Ramos (cell line): Measurements from ENCODE around the gene B9D1.

ENCODE experiments used
- in situ Hi-C: fragments of 300-500 bp; cut with MboI; formaldehyde crosslinking; loops from one replicate; pipeline ENCODE4 v1.14.3; 2022; ENCODE audit warnings: low sequenced_read_pairs; ENCODE audit not compliant: unreplicated experiment

Gene B9D1

GRCh38 chr17:19377602-19378415, 15.3 kb upstream of the B9D1 start:
- in situ Hi-C loops, result no loop called here

- in situ Hi-C loops, result no loop called here
Measured at GRCh38 chr17:19376811-19377210, 14.3 kb upstream of the B9D1 start.

DNA sequence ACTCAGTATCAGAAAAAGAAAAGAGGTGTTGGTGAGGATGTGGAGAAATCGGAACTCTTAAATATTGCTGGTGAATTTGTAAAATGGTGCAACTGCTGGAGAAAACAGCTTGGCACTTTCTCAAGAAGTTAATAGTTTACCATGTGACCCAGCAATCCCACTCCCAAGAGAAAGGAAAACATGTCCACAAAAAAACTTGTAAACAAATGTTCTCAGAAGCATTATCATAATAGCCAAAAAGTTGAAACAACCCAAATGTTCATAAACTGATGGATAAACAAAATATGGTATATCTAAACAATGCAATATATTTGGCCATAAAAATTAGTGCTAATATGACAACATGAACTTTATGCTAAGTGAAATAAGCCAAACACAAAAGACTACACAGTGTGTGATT, 13.2 kb upstream of the B9D1 start:
- in situ Hi-C loops, result no loop called here

DNA sequence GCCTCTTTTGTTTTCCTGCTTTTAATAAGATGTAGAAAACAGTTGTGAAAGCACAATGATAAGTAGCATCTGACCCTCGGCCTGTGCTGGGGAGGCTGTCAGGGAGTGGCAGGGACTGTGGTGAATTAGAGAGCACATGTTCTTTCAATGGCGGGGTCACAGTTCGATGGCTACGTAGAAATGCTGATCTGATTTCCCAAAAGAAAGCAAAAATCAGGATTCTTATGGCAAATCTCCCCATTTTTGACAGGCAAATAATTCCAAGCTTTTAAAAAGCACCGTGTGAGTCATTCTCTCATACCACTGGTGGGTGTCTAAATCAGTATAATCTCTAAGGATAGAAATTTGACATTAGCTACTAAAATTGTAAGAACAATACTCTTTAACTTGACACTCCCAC, 11.6 kb upstream of the B9D1 start:
- in situ Hi-C loops, result no loop called here

- in situ Hi-C loops, result no loop called here
Measured at GRCh38 chr17:19372866-19373504, 10.5 kb upstream of the B9D1 start.

DNA sequence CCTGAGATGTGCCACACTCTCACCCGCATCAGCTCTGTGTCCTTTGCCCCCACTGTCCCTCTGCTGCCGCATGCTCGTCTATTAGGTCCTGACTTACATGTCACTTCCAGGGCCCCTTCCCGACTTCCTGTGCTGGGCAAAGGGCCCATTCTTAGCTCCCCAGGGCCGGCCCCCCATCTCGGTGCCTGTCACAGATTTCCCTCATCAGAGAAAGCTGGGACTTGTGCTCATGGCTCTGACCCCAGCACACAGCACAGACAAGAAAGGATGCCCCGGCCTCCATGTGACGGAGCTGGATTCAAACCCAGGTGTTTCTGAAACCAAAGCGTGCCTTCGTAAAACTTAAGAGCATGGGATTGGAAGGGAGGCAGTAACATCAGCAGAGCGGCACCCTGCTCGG, 9.9 kb upstream of the B9D1 start:
- in situ Hi-C loops, result no loop called here

DNA sequence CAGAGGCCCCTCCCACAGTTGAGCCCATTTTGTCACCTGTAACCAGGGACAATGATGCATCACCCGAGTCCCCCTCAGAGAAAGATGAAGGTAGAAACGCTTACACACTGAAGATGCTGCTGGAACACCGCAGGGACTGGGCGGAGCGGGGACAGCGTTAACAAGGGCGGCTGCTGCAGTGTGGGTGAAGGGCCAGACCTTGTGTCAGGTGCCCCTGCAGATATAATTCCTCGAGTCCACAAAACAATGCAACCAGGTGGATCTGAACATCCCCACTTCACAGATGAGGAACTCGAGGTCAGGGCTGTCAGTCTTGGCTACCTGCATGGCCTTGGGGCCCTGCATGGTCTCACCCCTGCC, 9.5 kb upstream of the B9D1 start:
- in situ Hi-C loops, result no loop called here

GRCh38 chr17:19371259-19372010, 8.9 kb upstream of the B9D1 start:
- in situ Hi-C loops, result no loop called here

DNA sequence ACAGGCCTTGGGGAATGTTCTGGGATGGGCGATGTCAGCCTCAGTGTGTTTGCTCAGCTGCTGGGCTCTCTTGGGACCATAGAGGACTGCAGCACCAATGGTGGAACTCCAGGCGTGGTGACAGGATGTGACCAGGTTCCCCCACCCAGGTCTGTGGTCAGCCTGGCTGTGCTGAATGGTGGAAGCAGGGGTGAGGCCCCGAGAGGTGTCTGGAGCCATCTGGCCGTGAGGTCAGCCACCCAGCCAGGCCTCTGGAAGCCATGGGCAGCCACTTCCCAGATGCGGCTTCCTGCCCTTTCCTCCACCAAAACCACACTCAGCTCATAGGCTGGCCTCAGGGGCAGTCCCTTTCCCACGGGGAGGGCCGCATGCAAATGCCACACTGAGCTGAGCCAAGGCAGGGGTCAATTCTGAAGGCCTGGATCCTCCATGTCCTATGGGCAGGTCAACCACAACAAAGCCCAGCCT, 8.0 kb upstream of the B9D1 start:
- in situ Hi-C loops, result no loop called here

DNA sequence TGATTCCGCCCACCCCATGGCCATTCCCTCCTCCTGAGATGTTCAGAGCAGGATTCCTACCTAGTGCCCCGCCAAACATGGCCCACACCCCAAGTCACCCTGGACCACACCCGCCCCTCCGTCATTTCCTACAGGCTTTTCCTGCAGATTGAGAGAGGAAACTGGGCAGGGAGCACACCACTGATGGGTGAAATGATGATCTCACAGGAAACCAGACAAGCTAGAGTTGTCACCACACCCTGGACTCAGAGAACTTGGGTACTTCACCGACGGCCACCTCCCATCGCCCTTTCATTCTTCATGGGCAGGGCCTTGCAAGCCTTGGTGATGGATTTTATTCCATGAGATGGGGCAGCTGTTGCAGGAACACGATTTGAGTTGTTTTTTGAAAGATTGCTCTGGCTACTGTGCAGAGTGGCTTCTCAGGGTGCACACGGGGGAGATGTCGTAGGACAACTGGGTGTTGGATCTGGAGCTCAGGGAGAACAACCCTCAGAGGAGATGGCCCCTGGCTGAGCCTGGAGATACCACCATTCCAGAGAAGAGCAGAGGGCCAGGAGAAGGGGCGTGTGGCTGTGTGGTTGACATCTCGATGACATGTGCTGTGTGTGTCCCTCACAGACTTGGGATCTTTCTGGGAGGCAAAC, 7.4 kb upstream of the B9D1 start:
- in situ Hi-C loops, result loop anchor here (10.0 kb wide), 2 partner anchors 85 to 395 kb away; no protein-coding TSS in a partner anchor

DNA sequence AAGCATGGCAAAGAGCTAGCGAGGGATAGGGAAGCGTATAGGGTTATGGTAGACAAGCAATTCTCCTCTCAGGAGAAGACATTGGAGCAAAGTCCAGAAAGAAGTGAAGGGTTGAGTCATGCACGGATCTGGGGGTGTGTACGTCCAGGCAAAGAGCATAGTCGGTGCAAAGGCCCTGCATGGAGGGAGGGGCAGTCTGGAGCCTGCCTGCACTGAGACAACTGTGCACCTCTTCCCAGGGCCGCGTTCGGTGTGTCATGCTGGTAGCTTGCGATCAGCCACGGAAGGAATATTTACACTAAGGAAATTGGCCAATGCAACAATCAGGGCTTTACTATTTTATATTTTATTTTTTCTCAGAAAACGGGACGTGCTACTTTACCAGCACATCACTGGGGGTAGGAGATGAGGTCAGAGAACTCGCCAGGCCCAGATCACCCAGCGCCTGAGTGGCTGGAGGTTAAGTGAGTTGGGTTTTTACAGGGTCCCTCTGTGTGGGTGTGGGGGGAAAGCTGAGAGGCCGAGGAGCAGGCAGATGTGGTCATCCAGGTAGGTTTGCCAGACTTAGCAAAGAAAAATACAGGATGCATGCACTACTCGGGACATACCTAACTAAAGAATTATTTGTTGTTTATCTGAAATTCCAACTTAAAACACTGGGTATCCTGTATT, 6.7 kb upstream of the B9D1 start:
- in situ Hi-C loops, result loop anchor here (10.0 kb wide), 2 partner anchors 86 to 396 kb away; no protein-coding TSS in a partner anchor

DNA sequence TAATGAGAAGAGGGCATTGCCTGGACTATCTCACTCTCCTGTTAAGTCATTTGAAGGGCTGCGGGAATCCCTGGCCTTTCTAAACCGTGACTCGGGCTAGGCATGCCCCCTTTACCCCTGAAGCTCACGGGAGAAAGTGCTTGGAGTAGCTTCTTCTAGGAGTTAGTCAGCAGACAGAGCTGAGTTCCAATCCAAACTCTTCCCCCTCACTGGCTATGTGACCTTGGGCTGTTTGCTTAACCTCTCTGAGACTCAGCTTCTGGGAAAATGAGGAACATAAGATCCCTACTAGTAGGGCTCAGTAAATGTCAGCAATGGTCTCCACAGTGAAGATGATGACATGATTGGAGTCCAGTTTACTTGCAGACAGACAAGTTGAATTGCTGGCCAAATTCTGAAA, 5.7 kb upstream of the B9D1 start:
- in situ Hi-C loops, result loop anchor here (10.0 kb wide), 2 partner anchors 87 to 397 kb away; no protein-coding TSS in a partner anchor

- in situ Hi-C loops, result loop anchor here (10.0 kb wide), 2 partner anchors 88 to 398 kb away; no protein-coding TSS in a partner anchor
Measured at GRCh38 chr17:19366637-19366972, 4.1 kb upstream of the B9D1 start.

DNA sequence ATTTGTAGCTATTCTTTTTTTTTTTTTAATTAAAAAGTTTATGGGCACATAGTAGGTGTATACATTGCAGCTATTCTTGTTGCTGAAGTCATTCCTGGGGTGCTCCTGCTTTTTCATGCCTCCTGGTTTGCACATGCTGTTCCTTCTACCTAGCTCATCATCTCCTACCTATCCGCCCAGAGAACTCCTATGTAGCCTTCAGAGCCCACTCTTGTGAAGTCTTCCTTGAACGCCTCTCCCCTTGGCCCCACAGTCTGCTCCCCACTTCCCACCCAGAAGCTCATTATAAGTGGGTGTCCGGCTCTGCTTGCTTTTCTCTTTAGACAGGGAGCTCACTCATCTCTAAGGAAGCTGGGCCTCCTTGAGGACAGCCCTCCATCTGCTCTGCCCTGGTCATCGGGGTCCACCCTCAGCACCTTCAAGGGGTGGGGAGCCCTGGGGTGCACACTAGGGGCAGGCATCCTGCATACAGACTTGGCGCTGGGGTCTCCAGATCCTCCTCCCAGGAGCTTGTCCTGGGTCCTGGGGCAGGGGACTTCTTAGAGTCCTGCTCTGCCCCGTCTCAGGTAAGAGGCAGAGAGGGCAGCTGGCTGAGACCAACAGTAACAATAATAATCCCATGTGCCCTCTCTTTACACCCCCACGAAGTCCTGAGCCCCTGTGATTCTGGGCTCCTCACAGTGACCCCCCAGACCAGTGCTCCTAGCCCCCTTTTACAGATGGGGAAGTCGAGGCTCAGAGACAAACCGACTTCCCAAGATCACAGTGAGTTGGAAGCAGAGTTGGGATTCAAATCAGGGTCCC, 3.5 kb upstream of the B9D1 start:
- in situ Hi-C loops, result loop anchor here (10.0 kb wide), 2 partner anchors 89 to 399 kb away; no protein-coding TSS in a partner anchor

DNA sequence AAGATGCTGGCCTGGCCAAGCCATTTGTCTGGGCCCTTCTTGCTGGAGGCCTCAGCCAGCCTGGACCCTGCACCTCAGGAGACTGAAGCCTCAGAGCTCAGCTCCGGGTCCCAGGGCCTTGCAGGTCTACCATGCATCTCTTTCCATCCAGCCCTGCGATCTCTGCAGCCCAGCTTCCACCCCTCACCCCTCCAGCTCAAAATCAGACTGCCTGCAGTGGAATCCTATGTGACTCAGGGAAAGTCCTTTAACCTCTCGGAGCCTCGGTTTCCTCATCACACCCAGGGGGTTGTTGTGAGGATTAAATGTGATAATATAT, 2.9 kb upstream of the B9D1 start:
- in situ Hi-C loops, result loop anchor here (10.0 kb wide), 2 partner anchors 89 to 399 kb away; no protein-coding TSS in a partner anchor

DNA sequence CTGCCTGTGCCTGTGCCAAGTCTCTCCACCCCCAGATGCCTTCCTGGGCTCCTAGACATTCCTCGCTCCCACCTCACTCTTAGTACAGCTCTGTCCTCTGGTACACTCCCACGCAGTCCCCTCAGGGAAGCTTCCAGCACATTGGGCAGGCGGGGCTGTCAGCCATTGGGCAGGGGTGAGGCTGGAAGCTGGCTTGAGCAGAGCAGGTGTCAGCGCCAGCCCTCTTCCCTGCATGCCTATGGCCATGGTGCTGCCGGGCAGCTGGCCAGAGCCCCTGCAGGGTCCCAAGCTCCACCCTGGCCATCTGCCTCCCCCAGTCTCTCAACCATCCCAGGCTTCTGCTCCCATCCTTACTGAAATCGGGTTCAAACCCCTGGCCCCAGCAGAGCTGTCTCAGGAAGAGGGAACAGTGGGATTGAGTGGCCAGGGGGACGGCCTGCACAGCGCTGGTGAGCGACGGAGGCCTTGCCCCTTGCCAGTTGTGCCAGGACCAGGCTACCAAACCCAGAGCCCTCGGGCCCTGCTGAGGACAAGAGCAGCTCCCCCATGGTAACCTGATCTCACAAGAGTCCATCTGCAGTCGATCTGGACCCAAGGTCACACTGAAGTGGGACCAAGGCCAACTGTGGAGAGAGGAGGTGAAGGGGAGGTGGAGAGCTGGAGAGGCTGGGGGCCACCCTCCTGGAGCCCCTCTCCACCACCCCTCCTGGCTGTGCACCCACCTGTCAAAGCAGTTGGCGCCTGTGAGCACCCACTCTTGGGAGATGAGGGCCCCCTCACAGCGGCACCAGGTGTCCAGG, 2.4 kb upstream of the B9D1 start:
- in situ Hi-C loops, result loop anchor here (10.0 kb wide), 2 partner anchors 90 to 400 kb away; no protein-coding TSS in a partner anchor

DNA sequence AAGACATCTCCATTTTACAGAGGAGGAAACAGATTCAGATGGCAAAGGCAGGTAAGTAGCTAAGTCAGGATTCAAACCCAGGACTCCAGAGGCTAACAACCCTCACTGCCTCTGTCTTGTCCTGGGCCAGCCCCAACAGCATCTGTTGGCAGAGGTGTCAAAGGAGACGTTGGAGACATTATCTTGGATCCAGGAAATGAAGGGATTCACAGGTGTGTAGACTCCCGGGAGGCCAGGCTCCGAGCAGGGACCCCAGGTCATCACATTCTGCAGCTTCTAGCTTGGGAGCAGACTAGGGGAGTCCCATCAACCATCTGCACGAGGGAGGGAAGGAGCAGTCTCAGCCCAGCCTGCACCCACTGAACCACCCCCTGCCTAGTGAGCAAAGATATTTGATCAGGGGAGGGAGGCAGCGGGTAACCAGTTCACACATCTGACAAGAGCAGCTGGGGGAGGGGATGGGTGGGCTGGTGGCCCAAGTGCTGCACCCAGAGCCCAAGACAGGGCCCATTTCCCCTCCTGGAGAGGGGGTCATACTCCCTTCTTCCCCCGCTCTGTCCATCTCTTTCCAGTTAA, 1.0 kb upstream of the B9D1 start:
- in situ Hi-C loops, result loop anchor here (10.0 kb wide), 2 partner anchors 91 to 401 kb away; no protein-coding TSS in a partner anchor

DNA sequence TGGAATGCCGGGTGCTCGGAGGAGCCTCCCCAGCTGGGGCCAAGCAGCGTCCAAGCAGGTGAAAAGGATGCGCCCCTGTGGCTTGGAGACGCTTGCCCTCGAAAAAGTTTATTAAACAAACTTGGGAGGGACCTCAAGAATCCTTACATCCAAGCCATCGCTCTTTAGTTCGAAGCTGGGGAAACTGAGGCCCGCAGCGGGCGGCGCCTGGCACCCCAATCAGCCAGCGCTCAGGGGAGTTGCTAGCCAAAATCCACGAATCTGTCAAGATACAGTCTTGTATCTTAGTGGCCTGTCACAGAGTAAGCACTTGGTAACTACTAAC, 553 bp upstream of the B9D1 start:
- in situ Hi-C loops, result loop anchor here (10.0 kb wide), 2 partner anchors 92 to 402 kb away; no protein-coding TSS in a partner anchor
